ENCODE results near the gene MYL12A. TPM values are rescaled to one million over a fixed set of nuclear protein-coding genes. Genes with fewer than 3 reads are reported as not detected.

The MYL12A gene
- total and polyA plus RNA-seq, 2 of the 13 experiments (the other 11 are each of a cell fraction or from before 2014, with no cell fraction given) = 261 to 277 TPM

GRCh38 chr18:3297025-3297984 is 49.7 kb downstream of the MYL12A start (continued):
- TF ChIP-seq HINFP (CRISPR knock-in tag; IDR thresholded peaks at IDR 0.05; ENCODE audit: low read depth) (peak; percentile 34; the same call in 1 of the 2 replicates), RNF2 (conservative IDR thresholded peaks at IDR 0.05; ENCODE audit: low read depth) (peak; percentile 40; the same call in 1 of the 2 replicates), U2AF1 (optimal IDR thresholded peaks at IDR 0.05; ENCODE audit: low read depth, low read length) (no peak), ZNF777 (CRISPR knock-in tag; IDR thresholded peaks at IDR 0.05) (peak; percentile 53; the same call in 1 of the 2 replicates), SRY (CRISPR knock-in tag; IDR thresholded peaks at IDR 0.05) (peak; percentile 27; the same call in 1 of the 2 replicates), NR2F2 (IDR thresholded peaks at IDR 0.05; ENCODE audit: borderline replicate concordance, low read depth) (no peak), ONECUT2 (CRISPR knock-in tag; IDR thresholded peaks at IDR 0.05) (no peak), IKZF4 (CRISPR knock-in tag; IDR thresholded peaks at IDR 0.05; ENCODE audit: borderline replicate concordance, low read depth, not compliant biosample characterization) (no peak), NKX3-1 (CRISPR knock-in tag; IDR thresholded peaks at IDR 0.05) (no peak; the same call in 1 of the 2 replicates), NR2F1 (CRISPR knock-in tag; IDR thresholded peaks at IDR 0.05) (no peak), CTCF (CRISPR knock-in tag; IDR thresholded peaks at IDR 0.05) (peak; percentile 97), ISL2 (CRISPR knock-in tag; IDR thresholded peaks at IDR 0.05) (peak; percentile 76; the same call in 1 of the 2 replicates), AHR (CRISPR knock-in tag; IDR thresholded peaks at IDR 0.05) (peak; percentile 68; the same call in 1 of the 2 replicates), KMT2B (CRISPR knock-in tag; IDR thresholded peaks at IDR 0.05) (peak; percentile 76), ZNF256 (CRISPR knock-in tag; conservative IDR thresholded peaks at IDR 0.05) (peak; percentile 78), ZSCAN21 (CRISPR knock-in tag; IDR thresholded peaks at IDR 0.05; ENCODE audit: borderline replicate concordance) (no peak)
- TF ChIP-seq, protein P1, sequence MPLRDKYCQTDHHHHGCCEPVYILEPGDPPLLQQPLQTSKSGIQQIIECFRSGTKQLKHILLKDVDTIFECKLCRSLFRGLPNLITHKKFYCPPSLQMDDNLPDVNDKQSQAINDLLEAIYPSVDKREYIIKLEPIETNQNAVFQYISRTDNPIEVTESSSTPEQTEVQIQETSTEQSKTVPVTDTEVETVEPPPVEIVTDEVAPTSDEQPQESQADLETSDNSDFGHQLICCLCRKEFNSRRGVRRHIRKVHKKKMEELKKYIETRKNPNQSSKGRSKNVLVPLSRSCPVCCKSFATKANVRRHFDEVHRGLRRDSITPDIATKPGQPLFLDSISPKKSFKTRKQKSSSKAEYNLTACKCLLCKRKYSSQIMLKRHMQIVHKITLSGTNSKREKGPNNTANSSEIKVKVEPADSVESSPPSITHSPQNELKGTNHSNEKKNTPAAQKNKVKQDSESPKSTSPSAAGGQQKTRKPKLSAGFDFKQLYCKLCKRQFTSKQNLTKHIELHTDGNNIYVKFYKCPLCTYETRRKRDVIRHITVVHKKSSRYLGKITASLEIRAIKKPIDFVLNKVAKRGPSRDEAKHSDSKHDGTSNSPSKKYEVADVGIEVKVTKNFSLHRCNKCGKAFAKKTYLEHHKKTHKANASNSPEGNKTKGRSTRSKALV (CRISPR knock-in tag; IDR thresholded peaks at IDR 0.05) = no peak
- TF ChIP-seq, protein P2, sequence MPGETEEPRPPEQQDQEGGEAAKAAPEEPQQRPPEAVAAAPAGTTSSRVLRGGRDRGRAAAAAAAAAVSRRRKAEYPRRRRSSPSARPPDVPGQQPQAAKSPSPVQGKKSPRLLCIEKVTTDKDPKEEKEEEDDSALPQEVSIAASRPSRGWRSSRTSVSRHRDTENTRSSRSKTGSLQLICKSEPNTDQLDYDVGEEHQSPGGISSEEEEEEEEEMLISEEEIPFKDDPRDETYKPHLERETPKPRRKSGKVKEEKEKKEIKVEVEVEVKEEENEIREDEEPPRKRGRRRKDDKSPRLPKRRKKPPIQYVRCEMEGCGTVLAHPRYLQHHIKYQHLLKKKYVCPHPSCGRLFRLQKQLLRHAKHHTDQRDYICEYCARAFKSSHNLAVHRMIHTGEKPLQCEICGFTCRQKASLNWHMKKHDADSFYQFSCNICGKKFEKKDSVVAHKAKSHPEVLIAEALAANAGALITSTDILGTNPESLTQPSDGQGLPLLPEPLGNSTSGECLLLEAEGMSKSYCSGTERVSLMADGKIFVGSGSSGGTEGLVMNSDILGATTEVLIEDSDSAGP (CRISPR knock-in tag; IDR thresholded peaks at IDR 0.05; ENCODE audit: borderline replicate concordance) = peak; percentile 90
- TF ChIP-seq, protein P3, sequence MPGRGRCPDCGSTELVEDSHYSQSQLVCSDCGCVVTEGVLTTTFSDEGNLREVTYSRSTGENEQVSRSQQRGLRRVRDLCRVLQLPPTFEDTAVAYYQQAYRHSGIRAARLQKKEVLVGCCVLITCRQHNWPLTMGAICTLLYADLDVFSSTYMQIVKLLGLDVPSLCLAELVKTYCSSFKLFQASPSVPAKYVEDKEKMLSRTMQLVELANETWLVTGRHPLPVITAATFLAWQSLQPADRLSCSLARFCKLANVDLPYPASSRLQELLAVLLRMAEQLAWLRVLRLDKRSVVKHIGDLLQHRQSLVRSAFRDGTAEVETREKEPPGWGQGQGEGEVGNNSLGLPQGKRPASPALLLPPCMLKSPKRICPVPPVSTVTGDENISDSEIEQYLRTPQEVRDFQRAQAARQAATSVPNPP (CRISPR knock-in tag; IDR thresholded peaks at IDR 0.05) = peak; percentile 78; the same call in 1 of the 2 replicates
